ENCODE data around the gene TRIM41.

Gene TRIM41

GRCh38 chr5:181242031-181242451 lies 19.0 kb downstream of the TRIM41 start:
- TF ChIP-seq CTCF (IDR thresholded peaks at IDR 0.05) (no peak), ZFX (IDR thresholded peaks at IDR 0.05; ENCODE audit: borderline replicate concordance) (no peak)
- H3K27ac ChIP-seq, result peak overlapping the region; percentile 97

DNA sequence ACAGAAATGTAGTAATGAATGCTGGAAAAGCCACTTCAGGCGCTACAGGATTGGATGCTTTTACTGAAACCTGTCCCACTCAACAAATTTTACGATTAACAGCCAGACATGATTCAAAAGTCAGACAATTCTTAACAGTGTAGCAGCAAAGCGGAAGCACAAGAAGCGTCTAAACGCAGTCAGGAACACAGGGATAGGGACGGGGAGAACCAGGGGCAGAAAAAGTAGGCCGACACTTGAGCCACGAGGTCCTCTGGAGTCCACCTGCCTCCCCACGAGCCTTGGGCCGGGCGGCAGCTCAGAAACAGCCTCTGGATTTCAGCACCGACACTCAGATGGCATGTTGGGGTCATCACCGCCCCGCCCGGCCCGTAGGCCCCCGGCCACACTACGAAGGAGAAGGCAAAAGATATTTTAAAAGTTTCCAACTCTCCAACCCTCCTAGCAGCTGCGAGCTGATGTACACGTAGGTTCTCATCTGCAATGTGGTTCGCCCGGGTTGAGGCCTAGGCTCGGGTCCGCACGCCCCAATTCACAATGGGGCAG lies 20.0 kb downstream of the TRIM41 start:
- TF ChIP-seq CTCF (IDR thresholded peaks at IDR 0.05) (no peak), ZFX (IDR thresholded peaks at IDR 0.05; ENCODE audit: borderline replicate concordance) (no peak)
- peak overlapping the region; percentile 97 for H3K27ac ChIP-seq

- peak within 1 kb of the TSS; percentile 97 for H3K27ac ChIP-seq
- no peak for TF ChIP-seq CTCF (IDR thresholded peaks at IDR 0.05)
- TF ChIP-seq ZFX (IDR thresholded peaks at IDR 0.05; ENCODE audit: borderline replicate concordance), result no peak
These were observed 20.7 kb downstream of the TRIM41 start, which contains the start of gene RACK1 for GRCh38 chr5:181243564-181244343. RACK1 (minus strand) TSS chr5:181243906; CDS start chr5:181243800, 106 bp downstream.

- TF ChIP-seq CTCF (IDR thresholded peaks at IDR 0.05) (no peak), ZFX (IDR thresholded peaks at IDR 0.05; ENCODE audit: borderline replicate concordance) (no peak)
- H3K27ac ChIP-seq, result peak overlapping the region; percentile 97
These were observed 22.6 kb downstream of the TRIM41 start for GRCh38 chr5:181245427-181246275.

- TF ChIP-seq CTCF (IDR thresholded peaks at IDR 0.05) (no peak), ZFX (IDR thresholded peaks at IDR 0.05; ENCODE audit: borderline replicate concordance) (no peak)
- peak overlapping the region; percentile 97 for H3K27ac ChIP-seq
These were observed 23.4 kb downstream of the TRIM41 start for GRCh38 chr5:181246276-181247049.

DNA sequence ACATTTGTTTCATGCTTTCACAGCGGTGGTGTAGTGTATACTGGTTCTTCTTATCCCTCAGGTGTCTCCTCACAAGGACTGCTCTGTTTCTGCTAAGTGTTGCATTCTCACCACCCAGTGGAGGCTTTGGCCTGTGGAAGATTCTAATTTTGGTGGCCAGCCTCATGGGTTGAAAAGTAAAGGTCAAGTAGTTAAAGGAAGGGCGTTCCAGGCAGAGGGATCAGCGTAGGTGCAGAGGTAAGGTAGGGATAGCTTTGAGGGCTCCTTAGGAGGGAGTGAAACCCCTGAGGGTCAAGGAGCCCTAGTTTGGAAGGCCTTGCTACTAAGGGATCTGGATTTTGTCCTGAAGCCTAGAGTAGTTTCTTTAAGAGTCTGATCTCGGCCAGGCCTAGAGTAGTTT lies 25.2 kb downstream of the TRIM41 start:
- peak overlapping the region; percentile 97 for H3K27ac ChIP-seq
- TF ChIP-seq CTCF (IDR thresholded peaks at IDR 0.05) (no peak), ZFX (IDR thresholded peaks at IDR 0.05; ENCODE audit: borderline replicate concordance) (no peak)
